GM10847 (cell line): Measurements from ENCODE around the gene POU5F2.

Experiments
- POLR2A ChIP-seq: IDR thresholded peaks from 2 replicates; pipeline ENCODE4 v1.6.1; 2011; ENCODE audit not compliant: insufficient read length; ENCODE audit errors: extremely low read depth

Gene POU5F2

GRCh38 chr5:93724791-93725190 is 16.6 kb downstream of the POU5F2 start:
- no peak for TF ChIP-seq POLR2A

- TF ChIP-seq POLR2A, result no peak
Measured at GRCh38 chr5:93723681-93724080, 17.7 kb downstream of the POU5F2 start.

GRCh38 chr5:93723005-93723404 is 18.4 kb downstream of the POU5F2 start:
- no peak for TF ChIP-seq POLR2A

GRCh38 chr5:93722588-93722987 is 18.8 kb downstream of the POU5F2 start:
- TF ChIP-seq POLR2A, result no peak

- TF ChIP-seq POLR2A, result no peak
Measured at GRCh38 chr5:93721511-93721910, 19.9 kb downstream of the POU5F2 start.

GRCh38 chr5:93721071-93721470 is 20.3 kb downstream of the POU5F2 start:
- no peak for TF ChIP-seq POLR2A

DNA sequence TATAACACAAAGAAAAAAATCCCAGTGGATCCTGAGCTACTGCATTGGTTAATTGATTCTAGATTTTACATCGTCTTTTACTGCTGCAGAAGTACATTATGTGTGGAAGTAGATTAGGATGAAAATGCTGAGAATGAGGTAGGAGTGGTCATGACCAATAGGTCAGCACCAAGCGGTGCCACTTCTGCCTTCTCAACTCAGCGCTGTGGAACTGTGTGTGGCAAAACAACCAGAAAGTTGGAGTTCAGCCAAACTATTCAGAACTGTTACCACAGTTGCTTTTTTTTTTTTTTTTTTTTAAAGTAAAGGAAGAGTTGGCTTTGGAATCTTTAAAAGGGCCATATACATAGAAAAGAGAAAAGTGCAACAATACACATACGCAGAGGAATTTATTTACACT is 24.2 kb downstream of the POU5F2 start:
- TF ChIP-seq POLR2A, result no peak

DNA sequence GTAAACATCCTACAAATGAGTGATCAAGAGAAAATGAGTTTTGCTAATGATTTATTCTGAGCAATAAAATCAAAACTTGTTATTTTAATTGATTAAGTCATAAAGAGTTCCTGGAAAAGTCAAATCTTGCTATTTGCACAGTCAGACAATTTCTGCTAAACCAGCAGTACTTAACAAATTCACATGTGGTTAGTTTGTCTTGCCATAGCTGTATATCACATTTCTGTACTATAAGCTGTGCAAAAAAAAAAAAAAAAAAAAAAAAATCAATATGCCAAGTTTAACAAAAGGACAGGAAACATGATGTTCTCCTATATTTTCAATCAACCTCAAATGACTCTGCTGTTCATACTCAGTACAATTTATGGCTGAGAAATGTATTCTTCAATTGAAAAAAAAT is 24.9 kb downstream of the POU5F2 start:
- TF ChIP-seq POLR2A, result no peak

DNA sequence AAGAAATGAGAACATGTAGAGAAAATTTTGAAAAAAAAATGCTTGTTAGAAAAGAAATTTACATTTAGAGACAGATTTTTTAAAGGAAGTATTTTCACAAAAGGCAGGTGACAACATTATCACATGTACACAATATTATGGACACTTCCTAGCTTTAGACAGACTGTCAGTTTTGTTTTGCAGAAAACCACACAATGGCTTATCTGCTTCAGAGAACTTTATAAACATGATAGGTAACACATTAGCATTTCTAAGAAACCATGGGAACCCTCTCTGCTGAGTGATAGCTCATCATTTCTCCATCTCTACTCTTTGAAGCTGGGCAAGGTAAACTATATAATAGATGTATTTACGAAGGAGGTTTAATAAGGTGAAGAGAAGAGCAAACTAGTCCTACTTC is 25.6 kb downstream of the POU5F2 start:
- TF ChIP-seq POLR2A, result no peak

DNA sequence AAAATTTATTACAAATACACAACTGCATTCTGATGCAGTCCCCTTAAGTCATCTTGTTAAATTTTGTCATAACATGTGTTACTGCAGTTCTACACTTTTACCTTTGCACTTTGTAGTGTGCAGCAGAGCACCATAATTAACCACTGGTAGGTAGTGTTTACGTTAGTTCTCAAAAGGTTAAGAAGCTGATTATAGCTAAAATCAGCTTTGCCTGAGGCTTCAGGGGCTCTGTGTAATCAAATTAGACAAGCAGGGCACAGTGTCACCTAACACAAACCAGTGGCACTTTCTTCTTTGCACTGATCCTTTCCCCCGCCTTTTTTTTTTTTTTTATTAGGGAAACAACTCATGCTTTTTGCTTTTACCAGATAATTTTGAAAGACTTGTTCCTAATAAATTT is 26.1 kb downstream of the POU5F2 start:
- TF ChIP-seq POLR2A, result no peak

GRCh38 chr5:93708442-93708841 is 33.0 kb downstream of the POU5F2 start:
- no peak for TF ChIP-seq POLR2A

GRCh38 chr5:93705896-93706295 is 35.5 kb downstream of the POU5F2 start:
- TF ChIP-seq POLR2A, result no peak

DNA sequence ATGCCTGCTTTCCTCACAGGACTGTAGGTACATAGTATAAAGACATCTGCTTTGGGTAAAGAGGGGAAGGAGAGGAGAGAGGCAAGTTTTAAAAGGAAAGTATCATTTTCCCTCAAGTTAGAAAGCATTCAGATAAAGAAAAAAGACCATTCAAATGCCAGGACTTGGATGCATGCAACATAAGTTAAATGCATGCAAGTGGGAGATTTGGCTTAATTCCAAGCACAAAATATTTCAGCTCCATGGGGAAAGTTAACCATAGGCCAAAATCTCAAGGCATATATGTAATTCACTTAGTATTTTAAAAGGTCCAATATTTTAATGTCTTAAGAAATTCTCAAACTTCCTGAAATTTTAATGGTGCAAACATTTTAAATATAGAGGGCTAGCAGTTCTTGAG is 36.4 kb downstream of the POU5F2 start:
- TF ChIP-seq POLR2A, result no peak

DNA sequence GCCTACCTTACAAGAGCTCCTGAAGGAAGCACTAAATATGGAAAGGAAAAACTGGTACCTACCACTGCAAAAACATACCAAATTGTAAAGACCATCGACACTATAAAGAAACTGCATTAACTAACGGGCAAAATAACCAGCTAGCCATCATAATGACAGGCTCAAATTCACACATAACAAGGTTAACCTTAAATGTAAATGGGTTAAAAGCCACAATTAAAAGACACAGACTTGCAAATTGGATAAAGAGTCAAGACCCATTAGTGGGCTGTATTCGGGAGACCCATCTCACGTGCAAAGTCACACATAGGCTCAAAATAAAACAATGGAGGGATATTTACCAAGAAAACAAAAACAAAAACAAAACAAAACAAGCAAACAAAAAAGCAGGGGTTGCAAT is 49.4 kb downstream of the POU5F2 start:
- TF ChIP-seq POLR2A, result no peak
